PC-3 (cell line): ENCODE measurements around the gene DRAXIN. TPM values are rescaled to one million over a fixed set of nuclear protein-coding genes. Genes with fewer than 3 reads are reported as not detected.

Experiments used
- ATAC-seq: fragments of 200-7000 bp; cut with Tn5 transposase; 2 replicates; pipeline ENCODE4 v1.9.1; 2020; ENCODE audit warnings: mild to moderate bottlenecking, moderate library complexity
- BruUV-seq: library from RNA; stranded (reverse); fragments of 400-500 nt; replicated peaks from 2 replicates; lab custom pipeline; 2021; lab: Mats Ljungman, UMichigan
- CTCF ChIA-PET: fragments of 300-600 bp; sonication (Branson Sonifier 250); formaldehyde crosslinking; loops from one replicate; lab custom pipeline; 2022; ENCODE audit warnings: antibody characterized with exemption; lab: Charles Lee
- POLR2A ChIA-PET: fragments of 300-600 bp; sonication (Branson Sonifier 250); formaldehyde crosslinking; loops from one replicate; lab custom pipeline; 2022; ENCODE audit warnings: antibody characterized with exemption; ENCODE audit not compliant: unreplicated experiment; lab: Charles Lee
- DNase-seq: peaks from one replicate; pipeline ENCODE4 v3.0.0-alpha.2; 2015
- H2AFZ ChIP-seq: fragments of 300-600 bp; sonication (generic); 2 replicates; pipeline ENCODE4 v1.6.0; 2016; ENCODE audit warnings: antibody characterized with exemption, low read length
- H3F3A ChIP-seq: fragments of 300-600 bp; sonication (generic); one replicate; pipeline ENCODE4 v1.6.0; 2017; ENCODE audit warnings: antibody characterized with exemption, low read length, control low read depth, mild to moderate bottlenecking; ENCODE audit not compliant: unreplicated experiment
- H3K27ac ChIP-seq: fragments of 300-600 bp; sonication (generic); 2 replicates; pipeline ENCODE4 v1.5.1; 2016; ENCODE audit warnings: mild to moderate bottlenecking, low read length
- H3K27me3 ChIP-seq: fragments of 300-600 bp; sonication (generic); 2 replicates; pipeline ENCODE4 v1.6.1; 2016; ENCODE audit warnings: low read length, mixed read lengths
- H3K36me3 ChIP-seq: fragments of 300-600 bp; sonication (generic); 2 replicates; pipeline ENCODE4 v1.6.1; 2016; ENCODE audit warnings: low read depth, mixed run types, low read length, mixed read lengths
- H3K4me1 ChIP-seq: fragments of 300-600 bp; sonication (generic); 2 replicates; pipeline ENCODE4 v1.5.1; 2016; ENCODE audit warnings: low read length; ENCODE audit not compliant: insufficient read depth
- H3K4me2 ChIP-seq: fragments of 300-600 bp; sonication (generic); 2 replicates; pipeline ENCODE4 v1.6.0; 2016; ENCODE audit warnings: low read length
- H3K4me3 ChIP-seq: fragments of 300-600 bp; sonication (generic); 2 replicates; pipeline ENCODE4 v1.5.1; 2016; ENCODE audit warnings: mild to moderate bottlenecking, low read length, mixed read lengths
- H3K79me2 ChIP-seq: fragments of 300-600 bp; sonication (generic); 2 replicates; pipeline ENCODE4 v1.6.1; 2017; ENCODE audit warnings: low read length, mixed read lengths
- H3K9ac ChIP-seq: fragments of 300-600 bp; sonication (generic); 2 replicates; pipeline ENCODE4 v1.6.0; 2016; ENCODE audit warnings: mild to moderate bottlenecking, low read length
- H3K9me2 ChIP-seq: fragments of 300-600 bp; sonication (generic); replicated peaks from 2 replicates; pipeline ENCODE4 v1.6.1; 2016; ENCODE audit warnings: mixed run types, low read length, mixed read lengths
- H3K9me3 ChIP-seq: fragments of 300-600 bp; sonication (generic); 2 replicates; pipeline ENCODE4 v1.6.1; 2016; ENCODE audit warnings: low read length, mixed read lengths
- H4K20me1 ChIP-seq: fragments of 300-600 bp; sonication (generic); 2 replicates; pipeline ENCODE4 v1.6.1; 2016; ENCODE audit warnings: low read length, mixed read lengths
- EZH2 ChIP-seq: fragments of 300-600 bp; sonication (generic); IDR thresholded peaks from one replicate; pipeline ENCODE4 v1.6.1; 2017; ENCODE audit warnings: antibody characterized with exemption, mild to moderate bottlenecking, low read length; ENCODE audit not compliant: unreplicated experiment
- EZH2phosphoT487 ChIP-seq: fragments of 300-600 bp; sonication (generic); IDR thresholded peaks from 2 replicates; pipeline ENCODE4 v1.6.1; 2018; ENCODE audit warnings: mild to moderate bottlenecking, antibody characterized with exemption, low read length, borderline replicate concordance
- intact Hi-C: fragments of 100-400 bp; cut with micrococcal nuclease; formaldehyde crosslinking; loops from 2 replicates; pipeline ENCODE4 v1.9.0; 2023
- total RNA-seq: library from RNA; depleted of rRNA; stranded (reverse); fragments of >200 nt; gene quantifications from 2 replicates; pipeline ENCODE4 v1.2.3, GENCODE V29; 2014
- TF ChIP-seq, protein P1 (sequence below): fragments of 300-600 bp; sonication (generic); conservative IDR thresholded peaks from 2 replicates; pipeline ENCODE4 v1.5.1; 2017; ENCODE audit warnings: antibody characterized with exemption, low read depth, mild to moderate bottlenecking, low read length

Gene DRAXIN
- total RNA-seq, 1 experiment from 2014 or later: 0.07 TPM

DNA sequence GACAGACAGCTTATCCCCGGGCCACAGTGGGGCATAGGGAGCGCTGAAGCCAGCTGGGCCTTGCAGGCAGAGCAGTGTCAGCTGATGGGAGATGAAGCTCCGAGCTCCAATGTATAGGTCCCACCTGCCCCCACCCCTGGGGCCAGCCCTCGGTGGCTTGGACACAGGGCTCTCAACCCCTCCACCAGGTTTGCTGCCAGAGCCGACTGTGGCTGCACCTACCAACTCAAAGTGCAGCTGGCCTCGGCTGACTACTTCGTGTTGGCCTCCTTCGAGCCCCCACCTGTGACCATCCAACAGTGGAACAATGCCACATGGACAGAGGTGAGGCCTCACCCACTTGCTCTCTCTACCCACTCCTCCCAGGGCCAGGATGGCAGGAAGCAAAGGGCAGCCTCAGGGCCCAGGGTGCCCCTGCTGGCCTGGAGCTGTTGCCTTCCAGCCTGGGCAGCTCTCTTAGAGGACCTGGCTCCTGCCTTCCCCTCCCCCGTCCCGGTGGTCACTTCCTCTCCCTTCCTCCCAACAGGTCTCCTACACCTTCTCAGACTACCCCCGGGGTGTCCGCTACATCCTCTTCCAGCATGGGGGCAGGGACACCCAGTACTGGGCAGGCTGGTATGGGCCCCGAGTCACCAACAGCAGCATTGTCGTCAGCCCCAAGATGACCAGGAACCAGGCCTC lies 18.3 kb upstream of the DRAXIN start:
- ChIA-PET POLR2A (no interaction called here), CTCF (interaction anchor here (1.0 kb wide), 1 partner anchor 9 kb away, joined by 15 read pairs; the partner anchor contains the start of gene FBXO6)
- ATAC-seq (no peak), DNase-seq (no peak)
- TF ChIP-seq, protein P1, sequence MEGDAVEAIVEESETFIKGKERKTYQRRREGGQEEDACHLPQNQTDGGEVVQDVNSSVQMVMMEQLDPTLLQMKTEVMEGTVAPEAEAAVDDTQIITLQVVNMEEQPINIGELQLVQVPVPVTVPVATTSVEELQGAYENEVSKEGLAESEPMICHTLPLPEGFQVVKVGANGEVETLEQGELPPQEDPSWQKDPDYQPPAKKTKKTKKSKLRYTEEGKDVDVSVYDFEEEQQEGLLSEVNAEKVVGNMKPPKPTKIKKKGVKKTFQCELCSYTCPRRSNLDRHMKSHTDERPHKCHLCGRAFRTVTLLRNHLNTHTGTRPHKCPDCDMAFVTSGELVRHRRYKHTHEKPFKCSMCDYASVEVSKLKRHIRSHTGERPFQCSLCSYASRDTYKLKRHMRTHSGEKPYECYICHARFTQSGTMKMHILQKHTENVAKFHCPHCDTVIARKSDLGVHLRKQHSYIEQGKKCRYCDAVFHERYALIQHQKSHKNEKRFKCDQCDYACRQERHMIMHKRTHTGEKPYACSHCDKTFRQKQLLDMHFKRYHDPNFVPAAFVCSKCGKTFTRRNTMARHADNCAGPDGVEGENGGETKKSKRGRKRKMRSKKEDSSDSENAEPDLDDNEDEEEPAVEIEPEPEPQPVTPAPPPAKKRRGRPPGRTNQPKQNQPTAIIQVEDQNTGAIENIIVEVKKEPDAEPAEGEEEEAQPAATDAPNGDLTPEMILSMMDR: no peak
- TF ChIP-seq EZH2: no peak
- no peak for TF ChIP-seq EZH2phosphoT487
- Histone ChIP-seq H3K4me3 (no peak overlapping the region), H3K9me3 (no peaks in the 10 kb centered on the region), H3K9me2 (no peaks in the 10 kb centered on the region), H4K20me1 (no peaks in the 10 kb centered on the region), H3K9ac (no peak overlapping the region), H3K27me3 (no peaks in the 10 kb centered on the region), H3K4me1 (no peaks in the 10 kb centered on the region), H3K27ac (no peak overlapping the region), H3K36me3 (peaks cover 2% of the 10 kb centered on the region; the same call in 1 of the 2 replicates), H3F3A (no peaks in the 10 kb centered on the region), H3K4me2 (no peak overlapping the region), H3K79me2 (no peaks in the 10 kb centered on the region), H2AFZ (no peak overlapping the region)
- intact Hi-C loops: no loop called here
- BruUV-seq: no TSS peak

DNA sequence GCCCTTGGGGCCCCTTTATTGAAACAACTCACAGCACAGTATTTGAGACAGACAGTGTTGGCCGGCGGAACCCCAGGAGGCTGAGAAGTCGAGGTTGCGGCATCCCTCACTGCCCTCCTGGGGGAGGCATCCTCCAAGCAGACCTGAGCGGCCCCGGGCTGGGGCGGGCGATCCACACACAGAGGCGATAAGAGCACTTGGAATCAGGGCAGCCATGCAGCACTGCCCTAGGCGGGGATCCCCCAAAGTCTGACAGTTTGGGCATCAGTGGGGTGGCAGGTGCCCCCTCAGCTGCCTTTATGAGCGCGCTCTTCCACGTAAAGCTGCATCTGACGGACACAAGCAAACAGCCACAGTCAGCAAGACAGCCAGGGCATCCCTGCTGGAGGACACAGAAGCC lies 17.0 kb upstream of the DRAXIN start:
- intact Hi-C loops: no loop called here
- DNase-seq: no peak
- H3K79me2 ChIP-seq: no peaks in the 10 kb centered on the region
- H3K4me3 ChIP-seq: no peak overlapping the region
- no peaks in the 10 kb centered on the region for H3F3A ChIP-seq
- no peak overlapping the region for H3K4me2 ChIP-seq
- H3K9me2 ChIP-seq: no peaks in the 10 kb centered on the region
- CTCF ChIA-PET: no interaction called here
- no peaks in the 10 kb centered on the region for H3K9me3 ChIP-seq
- H3K27ac ChIP-seq: no peak overlapping the region
- H2AFZ ChIP-seq: no peak overlapping the region
- H3K27me3 ChIP-seq: no peaks in the 10 kb centered on the region
- no peaks in the 10 kb centered on the region for H4K20me1 ChIP-seq
- BruUV-seq: no TSS peak
- H3K4me1 ChIP-seq: no peaks in the 10 kb centered on the region
- H3K9ac ChIP-seq: no peak overlapping the region
- TF ChIP-seq EZH2phosphoT487: no peak
- no peak for TF ChIP-seq EZH2
- TF ChIP-seq, protein P1: no peak
- H3K36me3 ChIP-seq: peaks cover 2% of the 10 kb centered on the region; the same call in 1 of the 2 replicates
- ATAC-seq: no peak
- POLR2A ChIA-PET: no interaction called here

DNA sequence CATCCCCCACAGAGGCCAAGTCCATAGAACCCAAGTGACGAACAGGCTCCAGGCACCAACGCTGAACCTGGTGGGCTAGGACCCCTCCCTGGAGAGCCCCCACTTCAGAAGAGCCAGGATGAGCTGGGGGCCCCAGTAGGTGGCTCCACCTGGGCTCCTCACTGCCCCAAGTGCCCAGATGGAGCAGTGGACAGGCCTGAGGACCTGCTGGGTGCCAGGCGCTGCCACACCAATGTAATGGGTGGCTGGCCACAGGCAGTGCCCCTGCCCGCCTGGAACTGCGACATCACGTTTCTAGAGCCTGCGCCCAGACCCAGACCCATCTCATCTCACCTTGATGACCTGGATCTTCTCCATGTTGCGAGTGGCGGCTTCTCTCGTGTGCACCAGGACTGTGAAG lies 16.2 kb upstream of the DRAXIN start:
- no peak overlapping the region for H3K9ac ChIP-seq

More for the DNA sequence above, 16.2 kb upstream of the DRAXIN start:
- Histone ChIP-seq H3K27ac (no peak overlapping the region), H3K4me3 (no peak overlapping the region), H3K27me3 (no peaks in the 10 kb centered on the region), H3K79me2 (no peaks in the 10 kb centered on the region), H3K4me2 (no peak overlapping the region), H3F3A (no peaks in the 10 kb centered on the region), H3K9me3 (no peaks in the 10 kb centered on the region), H3K9me2 (no peaks in the 10 kb centered on the region), H4K20me1 (no peaks in the 10 kb centered on the region), H3K36me3 (peaks cover 2% of the 10 kb centered on the region; the same call in 1 of the 2 replicates), H3K4me1 (no peaks in the 10 kb centered on the region; the same call in 1 of the 2 replicates), H2AFZ (no peak overlapping the region)
- ATAC-seq (no peak), DNase-seq (no peak)
- no peak for TF ChIP-seq EZH2phosphoT487
- TF ChIP-seq, protein P1: no peak
- TF ChIP-seq EZH2: no peak
- no TSS peak for BruUV-seq
- CTCF ChIA-PET: no interaction called here
- POLR2A ChIA-PET: no interaction called here
- intact Hi-C loops: no loop called here
